Activated CD8-positive, alpha-beta memory T cell treated with anti-CD3 and anti-CD28 coated beads for 24 hours (primary cell): ENCODE measurements around the gene SWAP70.

Experiments used
- DNase-seq: peaks from one replicate; pipeline ENCODE4 v3.0.0-alpha.2; 2020

The SWAP70 gene

DNA sequence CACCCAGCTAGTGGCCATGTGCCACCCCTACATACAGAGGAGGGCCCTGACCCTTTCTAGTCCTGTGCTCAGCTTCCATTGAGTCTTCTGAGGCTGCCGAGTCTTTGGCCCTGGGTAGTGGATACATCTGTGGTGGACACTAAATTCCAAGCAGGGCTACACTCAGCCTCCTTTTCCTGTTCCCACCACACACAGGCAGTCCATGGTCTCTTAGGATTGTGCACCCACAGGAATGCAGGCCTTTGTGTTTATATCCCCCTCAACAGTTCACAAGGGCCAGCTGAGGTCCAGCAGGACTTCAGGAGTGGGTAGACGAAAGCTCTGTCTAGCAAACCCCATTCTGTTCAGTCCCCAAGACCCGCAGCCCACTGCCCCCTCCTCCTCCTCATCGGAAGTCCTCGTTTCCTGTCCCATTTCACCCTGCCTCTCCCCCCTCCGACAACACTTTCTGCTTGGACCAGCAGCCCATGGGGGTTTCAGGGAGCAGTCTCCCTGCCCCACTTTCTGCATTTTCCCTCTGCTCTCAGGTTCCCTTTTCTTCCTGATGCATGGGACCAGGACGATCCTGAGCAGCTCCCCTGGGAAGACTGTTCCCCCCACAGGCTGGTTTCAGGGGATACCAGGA lies 91.8 kb downstream of the SWAP70 start:
- no peak for DNase-seq

DNA sequence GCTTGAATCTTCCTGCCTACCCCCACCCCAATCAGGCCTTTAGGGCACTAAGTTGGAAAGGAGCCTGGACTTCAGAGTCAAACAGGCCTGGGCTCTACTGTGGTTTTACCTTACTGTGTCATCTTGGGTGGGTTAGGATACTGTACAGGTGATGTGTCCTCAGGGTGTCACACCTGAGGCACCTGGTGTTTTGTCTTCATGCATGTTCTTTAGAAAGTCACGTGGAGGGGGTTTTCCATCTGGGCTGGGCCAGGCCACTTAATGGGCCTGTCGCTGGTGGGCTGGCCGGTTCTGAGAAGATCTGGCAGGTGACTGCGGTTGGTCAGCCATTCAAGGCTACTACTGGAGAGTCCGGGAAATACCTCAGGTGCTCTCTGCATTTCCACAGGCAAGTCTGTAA lies 92.6 kb downstream of the SWAP70 start:
- no peak for DNase-seq

- no peak for DNase-seq
Observed at GRCh38 chr11:9756878-9757277, 93.0 kb downstream of the SWAP70 start.

DNA sequence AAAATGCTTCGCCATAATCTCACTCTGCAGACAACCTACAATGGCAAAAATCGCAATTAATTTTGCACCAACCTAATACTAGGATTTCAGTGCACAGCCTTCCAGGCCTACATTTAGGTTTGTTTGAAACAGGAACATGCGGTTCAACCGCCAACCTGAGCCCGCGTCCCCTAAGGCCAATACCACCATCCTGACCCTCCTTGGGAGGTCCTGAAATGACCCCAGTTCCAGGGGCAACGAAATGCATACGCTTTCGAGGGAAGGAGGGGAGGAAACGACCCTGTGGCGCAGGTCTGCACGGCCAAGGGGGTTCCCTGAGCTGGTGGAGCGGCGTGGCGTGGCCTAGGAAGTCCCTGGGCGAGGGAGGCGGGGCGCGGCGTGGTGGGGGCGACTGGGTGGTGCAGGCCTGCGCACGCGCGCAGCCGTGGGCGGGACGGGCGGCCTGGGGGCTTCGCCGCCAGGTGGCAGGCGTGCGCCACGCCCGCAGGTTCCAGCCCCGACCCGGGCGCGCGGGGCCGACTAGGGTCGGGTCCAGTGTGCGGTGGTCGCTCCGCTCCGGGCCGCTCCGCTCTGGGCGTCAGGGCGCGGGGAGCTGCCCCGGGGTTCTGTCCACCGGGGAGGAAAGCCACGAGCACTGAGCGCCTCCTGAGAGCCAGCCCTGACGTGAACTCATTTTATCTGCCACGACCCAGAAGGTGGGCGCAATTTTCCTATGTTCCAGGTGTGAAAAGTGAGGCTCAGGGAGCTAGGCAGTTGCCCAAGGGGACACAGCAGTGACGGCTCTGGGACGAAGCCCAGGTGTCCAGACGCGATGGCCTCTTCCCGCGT lies 94.1 kb downstream of the SWAP70 start:
- peak; percentile 98 for DNase-seq

DNA sequence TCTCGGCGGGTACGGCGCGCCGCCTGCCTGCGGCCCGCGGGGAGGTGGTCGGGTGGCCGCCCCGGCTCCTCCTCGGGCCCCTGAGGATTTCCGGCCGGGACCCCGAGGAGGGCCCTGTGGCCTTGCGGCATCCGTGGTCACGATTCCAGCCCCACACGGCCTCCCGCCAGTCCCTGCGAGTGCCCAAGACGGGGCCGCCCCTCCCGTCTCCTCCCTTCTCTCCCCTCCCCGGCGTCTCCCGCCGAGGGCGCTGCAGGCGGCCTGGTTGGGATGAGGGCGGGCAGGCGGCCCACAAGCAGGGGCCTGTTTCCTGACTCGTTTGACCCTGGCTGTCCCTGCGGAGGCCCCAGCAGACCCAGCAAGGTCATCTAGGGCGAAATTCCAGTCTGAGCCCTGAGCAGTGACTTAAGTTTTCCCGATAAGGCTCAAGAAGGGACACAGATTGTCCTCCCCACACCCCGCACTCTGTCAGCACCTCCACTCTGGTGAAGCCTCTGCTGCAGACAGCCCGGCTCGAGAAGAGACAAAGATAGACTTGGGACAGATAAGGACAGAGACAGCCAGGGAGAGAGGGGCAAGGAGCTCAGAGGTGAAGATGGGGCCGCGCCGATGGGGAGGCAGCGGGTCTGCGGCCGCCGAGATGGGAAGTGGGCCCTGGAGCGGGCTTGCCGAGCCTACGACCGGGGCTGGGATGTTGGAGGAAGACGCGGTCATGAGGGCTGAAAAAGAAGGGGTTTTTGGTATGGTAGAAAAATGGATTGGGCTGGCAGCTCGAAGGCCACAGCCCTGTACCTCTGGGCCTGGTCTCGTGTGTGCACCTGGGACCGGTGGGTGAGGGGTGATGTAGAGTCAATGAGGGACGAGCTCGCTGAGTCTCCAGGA lies 95.0 kb downstream of the SWAP70 start:
- peak; percentile 87 for DNase-seq

- peak; percentile 91 for DNase-seq
Observed at GRCh38 chr11:9759519-9760192, 95.8 kb downstream of the SWAP70 start.

DNA sequence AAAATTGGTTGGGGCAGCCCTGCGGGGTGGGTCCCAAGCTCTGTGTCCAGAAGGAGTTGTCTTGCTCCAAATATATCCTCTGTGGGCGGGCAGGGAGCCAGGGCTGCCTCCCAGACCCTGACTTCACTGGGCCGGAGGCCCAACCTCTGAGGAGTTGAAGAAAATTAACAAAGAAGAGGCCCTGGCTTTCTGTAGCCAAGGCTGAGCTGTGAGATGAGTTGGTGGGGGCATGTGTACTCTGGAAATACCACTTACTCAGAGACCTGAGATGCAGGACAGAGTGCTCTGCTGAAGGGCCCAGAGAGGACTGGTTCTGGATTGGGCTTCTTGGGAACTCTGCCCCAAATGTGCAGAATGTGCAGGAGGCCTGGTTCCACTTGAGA lies 96.3 kb downstream of the SWAP70 start:
- no peak for DNase-seq

DNA sequence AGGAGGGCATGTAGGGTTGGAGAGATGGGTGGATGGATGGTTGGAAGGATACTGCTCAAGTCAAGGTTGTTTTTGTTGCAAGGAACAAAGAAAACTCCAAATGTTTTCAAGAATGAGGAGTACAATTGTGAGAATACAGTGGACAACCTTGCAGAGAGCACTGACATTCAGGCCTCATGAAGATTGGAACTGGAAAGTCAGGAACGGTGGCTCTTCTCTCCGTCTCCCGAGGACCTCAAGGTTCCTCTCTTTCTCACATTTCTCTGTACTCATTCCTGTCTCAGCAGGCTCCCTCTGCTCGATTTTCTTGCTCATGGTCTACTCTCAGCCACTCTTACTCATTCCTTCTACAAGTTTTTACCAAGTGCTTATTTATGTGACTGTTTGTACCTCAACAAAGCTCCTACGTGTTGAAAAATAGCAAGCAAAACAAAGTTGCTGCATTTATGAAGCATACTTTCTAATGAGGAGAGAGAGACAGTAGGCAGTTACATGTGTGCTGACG lies 97.6 kb downstream of the SWAP70 start:
- DNase-seq: no peak

GRCh38 chr11:9762531-9762930 lies 98.7 kb downstream of the SWAP70 start:
- no peak for DNase-seq

DNA sequence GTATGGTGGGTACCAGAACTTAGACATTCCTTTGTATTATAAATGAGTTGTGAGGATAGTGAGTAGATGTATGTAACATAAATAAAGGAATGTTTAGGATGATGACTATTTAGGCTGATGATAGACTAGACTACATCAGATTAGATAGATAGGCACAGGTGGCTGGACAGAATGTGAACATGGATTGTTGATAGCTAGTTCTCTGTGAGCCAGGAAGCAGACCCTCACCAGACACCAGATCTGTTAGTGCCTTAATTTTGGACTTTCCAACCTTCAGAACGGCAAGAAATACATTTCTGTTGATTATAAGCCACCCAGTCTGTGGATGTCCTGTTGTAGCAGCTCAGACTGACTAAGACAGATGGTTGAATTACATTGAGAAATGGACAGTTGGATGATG lies 99.4 kb downstream of the SWAP70 start:
- no peak for DNase-seq

GRCh38 chr11:9765320-9766101 lies 101.6 kb downstream of the SWAP70 start:
- DNase-seq: no peak

- no peak for DNase-seq
Observed at GRCh38 chr11:9769621-9770020, 105.7 kb downstream of the SWAP70 start.

- no peak for DNase-seq
Observed at GRCh38 chr11:9771071-9771511, 107.2 kb downstream of the SWAP70 start.

DNA sequence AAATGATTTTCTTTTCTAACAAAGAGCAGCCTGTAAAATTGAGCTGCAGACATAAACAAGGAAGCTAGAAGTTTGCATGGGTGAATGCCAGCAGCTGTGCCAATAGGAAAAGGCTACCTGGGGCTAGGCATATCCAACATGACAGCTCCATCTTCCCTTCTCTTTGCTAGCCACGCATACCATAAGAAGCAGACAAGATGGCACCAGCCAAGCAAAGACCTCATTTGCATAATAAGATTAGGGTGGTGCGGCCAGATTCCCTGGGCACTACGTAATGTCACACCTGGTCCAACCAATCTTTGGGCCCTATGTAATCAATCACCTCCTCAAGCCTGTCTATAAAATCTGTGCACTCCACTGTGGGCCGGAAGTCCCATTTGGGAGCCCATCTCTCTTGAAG lies 108.3 kb downstream of the SWAP70 start:
- no peak for DNase-seq

DNA sequence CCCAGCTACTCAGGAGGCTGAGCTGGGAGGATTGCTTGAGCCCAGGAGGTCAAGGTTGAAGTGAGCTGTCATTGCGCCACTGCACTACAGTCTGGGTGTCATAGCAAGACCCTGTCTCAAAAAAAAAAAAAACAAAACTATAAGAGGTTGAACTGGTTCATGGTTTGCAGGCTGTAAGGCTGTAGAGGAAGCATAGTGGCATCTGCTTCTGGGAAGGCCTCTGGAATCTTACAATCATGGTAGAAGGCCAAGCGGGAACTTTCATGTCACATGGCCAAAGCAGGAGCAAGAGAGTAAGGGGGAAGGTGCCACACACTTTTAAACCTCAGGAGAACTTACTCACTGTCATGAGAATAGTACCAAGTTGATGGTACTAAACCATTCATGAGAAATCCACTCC lies 109.6 kb downstream of the SWAP70 start:
- DNase-seq: no peak

DNA sequence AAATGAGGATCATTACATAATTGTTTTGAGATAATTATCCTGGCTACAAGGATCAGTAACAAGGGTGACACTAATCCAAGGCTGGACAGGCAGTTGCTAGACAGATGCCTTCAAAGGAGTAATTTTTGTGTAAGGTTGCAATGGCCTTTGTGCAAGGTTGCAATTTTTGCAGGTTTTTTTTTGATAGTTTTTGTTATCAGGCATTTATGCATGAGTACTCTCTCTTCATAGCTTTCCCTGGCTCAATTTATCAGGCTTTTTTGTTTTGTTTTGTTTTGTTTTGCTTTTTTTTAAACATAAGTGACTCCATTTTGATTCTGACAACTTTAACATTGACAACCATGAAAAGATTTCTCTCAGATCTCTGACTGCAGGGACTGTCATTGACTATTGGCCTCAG lies 110.2 kb downstream of the SWAP70 start:
- DNase-seq: no peak

DNA sequence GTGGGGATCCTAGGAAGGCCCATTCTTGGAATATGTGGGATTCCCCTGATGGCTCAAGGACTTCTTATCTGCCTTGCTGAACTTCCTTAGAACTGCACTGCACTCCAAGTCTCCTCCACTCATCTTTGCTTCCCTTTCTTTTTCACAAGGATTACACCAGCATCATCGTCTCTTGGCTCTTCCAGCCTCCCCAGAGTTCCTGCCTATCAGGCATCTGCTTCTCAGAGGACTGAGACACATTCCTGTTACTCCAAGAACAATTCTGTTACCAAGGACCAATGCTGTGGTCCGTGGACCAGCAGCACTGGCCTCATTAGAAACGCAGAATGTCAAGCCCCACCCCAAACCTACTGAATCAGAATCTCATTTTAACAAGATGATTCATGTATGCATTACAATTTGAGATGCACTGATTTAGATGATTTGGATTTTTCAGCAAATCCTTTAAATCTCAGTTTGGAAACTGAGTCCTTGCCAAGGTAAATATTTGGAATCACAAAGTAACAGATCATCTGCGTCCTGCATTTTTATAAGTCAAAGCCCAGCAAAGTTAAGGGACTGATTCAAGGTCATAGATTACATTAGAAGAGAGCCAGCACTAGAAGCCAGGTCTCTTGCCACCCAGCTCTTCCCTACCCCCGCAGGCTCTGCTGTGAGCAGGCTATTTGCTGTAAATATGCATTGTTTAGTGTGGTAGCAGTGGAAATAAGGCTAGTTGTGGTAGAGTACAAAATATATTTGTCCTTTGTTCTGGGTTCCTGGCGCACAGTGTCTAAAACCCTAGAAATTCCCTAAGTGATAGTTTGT lies 110.9 kb downstream of the SWAP70 start:
- no peak for DNase-seq

DNA sequence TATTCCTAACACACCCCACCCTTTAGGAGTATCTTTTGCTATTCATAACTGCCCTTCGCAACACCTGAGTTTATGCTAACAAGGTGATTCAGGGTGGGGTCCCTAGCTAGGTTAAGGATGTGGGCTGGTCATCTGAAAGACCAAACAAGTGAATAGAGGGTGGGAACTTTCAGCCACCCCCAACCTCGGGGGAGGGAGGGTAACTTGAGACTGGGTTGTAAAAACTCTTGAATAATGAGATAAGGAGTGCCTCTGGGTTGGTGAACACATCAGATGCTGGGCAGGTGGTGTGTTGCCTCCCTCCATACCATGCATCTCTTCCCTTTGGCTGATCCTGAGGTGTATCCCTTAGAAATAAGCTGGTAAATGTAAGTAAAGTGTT lies 111.5 kb downstream of the SWAP70 start:
- DNase-seq: no peak

- no peak for DNase-seq
Observed at GRCh38 chr11:9776203-9776602, 112.3 kb downstream of the SWAP70 start.

GRCh38 chr11:9777066-9777465 lies 113.2 kb downstream of the SWAP70 start:
- DNase-seq: no peak

DNA sequence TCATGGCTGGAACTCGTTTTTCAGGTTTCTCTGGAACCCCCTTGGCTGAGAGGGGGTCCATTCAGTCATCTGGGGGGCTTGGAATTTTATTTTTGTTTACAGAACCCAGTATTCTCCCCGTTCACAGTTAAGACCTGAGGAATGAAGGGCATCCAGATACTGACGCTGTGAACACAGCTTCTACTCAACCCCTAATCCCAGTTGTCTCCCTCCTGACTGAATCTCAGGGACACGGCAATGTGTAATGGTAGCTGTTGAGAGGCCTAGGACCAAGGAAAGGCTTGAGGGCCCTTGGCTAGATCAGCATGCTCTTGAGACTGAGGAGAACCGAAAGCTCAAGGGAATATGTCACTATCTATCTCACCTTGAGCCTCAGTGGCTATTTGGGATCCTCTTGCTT lies 113.6 kb downstream of the SWAP70 start:
- DNase-seq: no peak
